Left renal cortex interstitium (tissue), 4 donors: ENCODE results near the gene TPD52L2. TPM values are rescaled to one million over a fixed set of nuclear protein-coding genes. Genes with fewer than 3 reads are reported as not detected.
"Not testable (repeated sequence)": the region's sequence is repeated elsewhere in the genome, so short reads cannot be mapped to it uniquely, and the experiment has no call there.

Experiments
- DNase-seq, 4 donors: peaks; one replicate each; pipeline ENCODE4 v3.0.0-alpha.2; 2013; ENCODE audit warnings: low read depth in 4 of 4, low spot score in 2 of 4, missing footprints in 1 of 4
- polyA plus RNA-seq, 4 donors: library from polyadenylated mRNA; unstranded; fragments of 120-200 nt; gene quantifications; one replicate each; pipeline ENCODE4 v1.2.1, GENCODE V29; 2013; ENCODE audit not compliant: insufficient read length in 4 of 4

TPD52L2 gene
- polyA plus RNA-seq, 4 donors: 82.9 to 96.6 (median 95.2) TPM

DNA sequence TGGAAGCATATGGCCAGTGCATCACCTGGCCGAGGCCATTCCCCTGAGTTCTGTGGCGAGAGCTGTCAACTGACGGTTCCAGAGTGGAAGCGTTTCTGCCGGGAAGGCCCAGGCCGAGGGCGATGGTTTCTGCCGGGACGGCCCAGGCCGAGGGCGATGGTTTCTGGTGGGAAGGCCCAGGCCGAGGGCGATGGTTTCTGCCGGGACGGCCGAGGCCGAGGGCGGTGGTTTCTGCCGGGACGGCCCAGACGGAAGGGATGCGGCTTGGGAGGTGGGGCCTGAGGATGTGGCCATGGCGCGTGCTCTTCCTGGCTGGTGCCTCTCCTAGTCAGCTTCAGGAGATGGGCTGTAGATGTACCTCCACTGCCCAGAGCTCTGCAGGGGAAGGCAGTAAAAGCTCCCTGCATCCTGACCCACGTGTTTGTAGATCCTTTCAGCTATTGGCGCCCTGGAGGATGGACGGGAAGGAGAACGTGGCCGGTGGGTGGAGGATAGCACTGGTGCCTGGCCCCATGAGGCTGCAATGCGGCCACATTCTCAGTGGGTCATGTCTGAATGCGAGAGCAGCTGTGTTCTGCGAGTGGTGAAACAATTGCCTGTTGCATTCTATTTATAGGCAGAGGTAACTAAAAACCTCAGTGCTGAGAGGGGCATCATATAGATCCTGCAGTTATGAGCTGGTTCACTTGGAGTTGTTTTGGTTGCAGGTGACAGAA lies 12.8 kb downstream of the TPD52L2 start:
- no peak for DNase-seq

DNA sequence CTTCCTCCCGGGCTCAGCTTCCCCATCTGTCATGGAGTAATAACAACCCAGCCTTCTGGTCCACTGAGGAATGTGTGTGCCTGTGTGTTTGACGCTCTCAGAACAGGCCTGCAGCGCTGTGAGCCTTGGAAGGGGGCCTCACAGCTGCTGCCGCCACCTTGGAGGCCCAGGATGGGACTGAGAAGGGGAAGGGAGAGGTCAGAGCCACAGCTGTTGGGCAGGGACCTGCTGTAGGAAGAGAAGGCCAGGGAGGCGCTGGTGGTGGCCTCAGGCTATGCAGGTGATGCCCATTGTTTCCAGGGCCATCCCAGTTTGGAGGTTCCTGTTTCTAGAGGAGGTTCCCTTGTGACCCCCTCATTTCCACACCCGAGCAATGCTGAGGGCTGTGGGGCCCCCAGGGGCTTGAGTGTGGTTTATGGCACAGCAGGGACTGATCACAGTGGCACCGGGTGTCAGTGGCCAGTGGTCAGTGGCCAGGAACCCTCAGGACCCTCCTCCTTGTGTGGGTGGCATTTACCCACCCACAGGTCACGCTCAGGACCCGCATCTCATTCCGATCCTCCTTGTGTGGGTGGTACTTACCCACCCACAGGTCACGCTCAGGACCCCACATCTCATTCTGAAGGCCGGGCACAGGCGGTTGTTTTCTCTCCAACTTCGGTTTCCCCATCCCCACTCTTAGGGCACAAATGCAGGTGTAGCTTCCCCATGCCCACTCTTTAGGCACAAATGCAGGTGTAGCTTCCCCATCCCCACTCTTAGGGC lies 14.0 kb downstream of the TPD52L2 start:
- DNase-seq: no peak

DNA sequence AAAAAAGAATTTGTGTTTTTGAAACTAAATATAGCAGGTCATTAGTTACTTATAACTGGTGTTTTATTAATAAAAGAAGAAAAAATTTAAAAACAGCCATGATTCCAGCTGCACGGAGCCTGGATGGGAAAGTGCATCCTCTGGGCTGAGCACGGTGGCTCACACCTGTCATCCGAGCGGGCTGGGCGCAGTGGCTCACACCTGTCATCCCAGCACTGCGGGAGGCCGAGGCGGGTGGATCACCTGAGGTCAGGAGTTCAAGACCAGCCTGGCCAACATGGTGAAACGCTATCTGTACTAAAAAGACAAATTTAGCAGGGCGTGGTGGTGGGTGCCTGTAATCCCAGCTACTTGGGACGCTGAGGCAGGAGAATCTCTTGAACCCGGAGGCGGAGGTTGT lies 15.8 kb downstream of the TPD52L2 start:
- DNase-seq: not testable (repeated sequence)

DNA sequence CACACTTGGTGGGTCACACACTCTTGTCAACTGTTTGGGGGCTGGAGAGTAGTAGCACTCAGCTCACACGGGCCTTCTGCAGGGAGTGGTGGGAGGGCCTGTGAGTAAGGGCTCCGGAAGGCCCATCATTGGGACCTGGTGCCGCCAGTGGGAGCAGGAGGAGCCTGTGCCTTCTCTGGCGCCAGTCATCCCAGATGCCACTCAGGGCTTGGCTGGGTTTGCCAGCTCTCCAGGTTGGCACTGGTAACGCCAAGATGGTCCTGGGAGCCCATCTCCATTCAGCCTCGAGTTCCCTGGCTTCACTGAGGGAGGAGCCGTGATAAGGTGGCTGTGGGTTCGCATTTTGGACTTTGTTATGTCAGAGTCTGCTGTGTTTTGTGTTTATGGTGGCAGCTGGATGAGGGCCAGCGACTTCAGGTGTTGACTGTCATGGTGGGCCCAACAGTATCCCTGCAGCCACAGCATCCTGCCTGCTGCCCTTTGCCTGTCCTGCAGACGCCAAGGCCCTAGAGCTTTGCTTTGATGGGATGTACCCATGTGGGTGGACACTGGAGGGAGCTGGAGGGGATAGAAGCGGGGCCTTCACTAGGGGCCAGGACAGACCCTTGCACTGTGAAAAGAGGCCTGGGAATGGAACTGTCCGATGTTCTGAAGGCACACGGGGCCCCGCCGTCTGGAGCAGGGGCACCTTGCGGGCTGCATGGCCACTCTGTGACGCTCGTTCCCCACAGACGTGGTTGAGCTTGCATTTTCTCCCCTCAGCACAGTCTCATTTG lies 16.6 kb downstream of the TPD52L2 start:
- no peak for DNase-seq

DNA sequence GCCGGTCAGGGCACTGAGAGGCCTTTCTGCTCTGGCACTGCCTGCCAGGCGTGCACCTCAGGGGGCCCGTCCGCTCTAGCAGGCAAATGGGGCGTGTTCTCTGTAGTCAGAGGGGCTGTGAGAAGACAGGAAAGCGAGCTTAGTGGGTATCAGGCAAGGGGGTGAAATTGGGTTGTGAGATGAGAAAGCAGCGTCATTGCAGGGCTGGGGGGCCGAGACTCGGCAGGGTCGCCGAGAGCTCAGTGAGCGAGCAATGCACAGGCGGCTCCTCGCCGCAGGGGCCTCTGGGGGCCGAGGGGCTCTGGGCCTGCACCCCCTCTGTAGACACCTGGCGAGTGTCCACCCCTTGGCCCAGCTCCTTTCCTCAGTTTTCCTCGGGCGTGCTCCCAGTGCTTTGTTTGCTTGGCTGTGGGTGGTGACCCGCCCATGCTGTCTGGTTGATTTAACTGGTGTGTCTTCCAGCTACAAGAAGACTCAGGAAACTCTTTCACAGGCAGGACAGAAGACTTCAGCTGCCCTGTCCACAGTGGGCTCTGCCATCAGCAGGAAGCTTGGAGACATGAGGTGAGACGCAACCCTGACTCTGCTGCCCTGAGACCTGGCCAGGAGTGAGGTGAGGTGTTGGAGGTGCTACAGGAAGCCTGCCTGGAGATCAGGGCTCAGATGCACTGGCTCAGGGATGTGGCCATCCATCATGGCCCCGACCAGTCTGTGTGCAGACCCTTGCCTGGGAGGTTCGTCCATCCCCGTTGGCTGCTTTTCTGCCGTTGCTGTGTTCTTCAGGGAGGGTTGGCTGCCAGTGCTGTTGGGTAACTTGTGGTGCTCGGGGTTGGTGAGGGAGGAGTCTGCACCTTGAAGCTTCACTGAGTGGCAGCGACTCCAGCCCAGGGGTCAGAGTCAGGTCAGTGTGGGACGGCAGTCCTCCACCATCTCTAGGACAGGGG lies 17.5 kb downstream of the TPD52L2 start:
- no peak for DNase-seq

DNA sequence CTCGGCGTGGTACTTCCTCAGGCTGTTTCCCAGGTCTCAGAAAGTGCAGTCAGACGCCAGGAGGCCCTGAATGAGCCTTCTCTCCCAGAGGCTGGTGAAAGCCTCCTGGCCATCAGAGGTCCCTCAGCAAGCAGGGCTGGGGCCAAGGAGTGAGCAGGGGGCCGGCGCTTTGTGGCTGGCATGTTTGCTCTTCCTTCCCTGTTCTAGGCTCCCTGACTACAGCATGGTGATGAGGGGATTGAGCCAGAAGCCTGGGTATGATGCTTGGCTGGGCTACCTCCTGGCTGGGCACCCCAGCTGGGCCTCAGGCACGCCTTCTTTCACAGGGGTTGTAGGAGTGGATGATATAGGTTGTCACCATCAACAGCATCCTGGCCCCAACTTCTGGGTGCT lies 18.1 kb downstream of the TPD52L2 start:
- DNase-seq: no peak

DNA sequence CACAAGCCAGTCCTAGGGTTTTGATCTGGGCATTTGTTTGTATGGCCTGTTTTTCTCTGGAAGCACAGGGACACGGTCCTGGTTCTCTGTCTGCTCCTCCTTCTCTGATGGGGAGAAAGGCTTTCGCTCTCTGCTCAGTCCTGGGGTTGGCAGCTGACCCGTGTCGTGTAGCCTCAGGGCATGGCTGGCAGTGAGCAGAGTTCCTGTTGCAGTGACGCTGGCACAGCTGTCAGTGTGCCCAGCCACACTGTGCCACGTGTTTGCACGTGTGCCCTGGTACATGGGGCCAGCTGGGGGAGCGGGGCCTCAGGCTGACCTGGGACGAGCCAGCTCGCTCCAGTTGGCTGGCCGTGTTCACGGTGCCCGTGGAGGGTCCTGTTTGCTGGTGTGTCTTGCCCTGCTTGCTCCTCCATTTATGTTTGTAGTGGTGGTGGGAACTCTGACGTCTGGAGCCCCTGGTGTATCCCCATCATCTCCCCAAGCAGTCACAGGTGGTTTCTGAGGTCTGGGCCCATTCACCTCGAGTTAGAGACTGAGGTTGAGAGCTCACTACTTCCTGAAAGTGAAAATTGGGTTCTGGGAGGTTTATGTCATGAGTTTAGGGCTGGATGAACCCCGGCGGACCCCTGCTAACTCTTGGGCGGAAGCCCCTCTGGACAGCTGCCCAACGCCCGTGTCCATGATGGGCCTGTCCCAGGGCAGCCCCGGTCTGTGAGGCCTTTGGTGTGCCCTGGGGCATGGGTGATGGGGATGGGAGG lies 19.6 kb downstream of the TPD52L2 start:
- no peak for DNase-seq

DNA sequence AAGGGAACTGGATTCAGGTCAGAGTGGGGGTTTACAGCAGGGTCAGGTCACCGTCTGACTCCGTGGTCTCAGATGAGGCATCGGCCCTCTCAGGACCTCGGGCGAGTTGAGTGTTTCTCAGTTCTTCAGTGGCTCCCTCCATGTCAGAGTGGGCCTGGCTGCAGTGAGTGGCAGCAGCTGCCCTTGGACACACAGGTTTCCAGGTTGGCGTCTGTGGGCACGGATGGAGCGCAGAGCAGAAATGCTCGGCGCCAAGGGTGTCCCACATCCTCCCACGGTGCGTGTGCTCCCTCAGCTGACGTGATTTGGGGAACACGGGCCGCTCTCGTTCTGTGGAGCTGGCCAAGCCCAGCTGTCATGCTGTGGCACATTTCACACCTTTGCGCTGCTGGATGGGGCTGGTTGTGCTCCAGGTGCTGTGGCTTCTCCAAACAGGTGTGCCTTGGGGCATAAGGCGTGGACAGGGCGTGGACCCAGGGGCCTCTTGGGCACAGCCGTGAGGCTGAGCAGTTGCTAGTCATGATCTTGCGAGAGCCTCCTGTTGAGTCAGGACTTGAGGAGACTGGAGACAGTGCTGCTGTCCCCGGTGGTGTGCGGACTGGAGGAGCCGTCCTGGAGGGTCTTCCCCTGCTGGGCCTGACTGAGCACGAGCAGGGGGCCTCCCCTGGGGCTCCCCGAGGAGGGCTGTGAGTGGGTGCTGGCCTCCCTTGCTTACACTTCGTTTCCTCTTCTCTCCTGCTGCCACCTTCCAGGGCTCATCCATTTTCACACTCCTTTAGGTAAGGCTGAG lies 20.4 kb downstream of the TPD52L2 start:
- DNase-seq: no peak

DNA sequence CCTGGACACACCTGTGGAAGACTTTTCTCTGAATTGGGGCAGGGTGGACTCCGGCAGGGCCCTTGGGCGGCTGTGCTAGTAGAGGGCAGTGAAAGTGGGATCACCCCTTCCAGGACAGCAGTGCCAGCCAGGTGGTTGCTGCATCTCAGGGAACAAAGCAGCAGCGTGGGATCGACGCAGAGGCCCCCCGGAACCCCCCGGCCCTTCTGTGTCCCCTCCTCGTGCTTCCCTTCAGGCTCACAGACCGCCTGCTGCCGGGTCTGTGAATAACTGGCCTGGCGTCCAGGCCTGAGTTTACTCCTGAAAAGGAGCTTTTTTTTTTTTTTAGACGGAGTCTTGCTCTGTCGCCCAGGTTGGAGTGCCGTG lies 21.0 kb downstream of the TPD52L2 start:
- no peak for DNase-seq

DNA sequence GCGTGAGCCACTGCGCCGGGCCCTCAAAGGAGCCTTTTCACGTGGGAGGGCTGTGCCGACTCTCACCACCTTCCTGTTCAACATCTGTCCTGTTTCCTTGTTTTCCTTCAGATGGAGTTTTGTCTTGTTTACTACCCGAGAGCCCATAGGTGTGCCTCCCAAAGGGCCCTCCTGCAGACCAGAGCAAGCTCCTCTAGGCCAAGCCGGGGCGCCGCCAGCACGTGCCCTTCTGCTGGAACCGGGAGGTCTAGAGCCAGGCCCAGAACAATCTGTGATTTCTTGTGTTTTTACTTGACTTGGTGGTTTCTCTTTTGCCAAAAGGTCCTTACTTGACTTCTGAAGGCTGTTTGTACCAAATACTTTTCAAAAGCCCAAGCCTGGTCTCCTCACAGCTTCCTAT lies 21.9 kb downstream of the TPD52L2 start:
- no peak for DNase-seq

DNA sequence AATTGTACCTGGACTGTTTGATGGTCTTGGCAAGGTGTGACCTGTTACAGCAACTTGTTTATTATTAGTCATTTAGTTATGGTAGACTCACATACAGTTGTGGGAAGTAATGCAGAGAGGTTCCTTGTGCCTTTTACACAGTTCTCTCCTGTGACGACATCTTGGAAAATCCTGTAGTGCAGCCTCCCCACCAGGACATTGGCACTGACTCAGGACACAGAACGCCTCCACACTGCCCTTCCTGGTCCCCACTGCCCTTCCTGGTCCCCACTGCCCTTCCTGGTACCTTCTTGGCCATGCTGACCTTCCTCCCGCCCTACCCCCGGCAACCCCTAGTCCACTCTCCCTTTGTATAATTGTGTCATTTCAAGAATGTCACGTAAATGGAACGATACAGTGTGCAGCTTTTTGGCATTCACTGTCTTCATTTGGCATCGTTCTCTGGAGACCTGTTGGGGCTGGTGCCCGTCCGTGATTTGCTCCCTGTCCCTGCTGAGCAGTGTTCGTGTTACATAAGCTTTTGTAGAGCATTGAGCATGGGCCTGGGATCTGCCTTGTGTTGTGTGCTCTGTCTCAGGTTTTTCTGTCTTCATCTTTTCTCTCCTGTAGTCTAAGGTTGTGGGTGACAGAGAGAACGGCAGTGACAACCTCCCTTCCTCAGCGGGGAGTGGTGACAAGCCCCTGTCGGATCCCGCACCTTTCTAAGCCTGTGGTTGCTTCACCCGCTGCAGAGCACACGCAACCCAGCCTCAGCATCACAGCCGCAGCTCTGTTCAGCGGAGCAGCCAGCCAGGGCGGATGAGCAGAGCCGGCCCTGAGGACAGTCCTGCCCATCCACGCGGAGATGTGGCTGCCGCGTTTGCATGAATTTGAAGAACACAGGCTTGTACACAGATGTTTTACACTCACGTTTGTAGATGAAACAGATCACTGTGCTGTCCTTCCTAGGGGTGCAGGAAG lies 24.5 kb downstream of the TPD52L2 start:
- DNase-seq: no peak

DNA sequence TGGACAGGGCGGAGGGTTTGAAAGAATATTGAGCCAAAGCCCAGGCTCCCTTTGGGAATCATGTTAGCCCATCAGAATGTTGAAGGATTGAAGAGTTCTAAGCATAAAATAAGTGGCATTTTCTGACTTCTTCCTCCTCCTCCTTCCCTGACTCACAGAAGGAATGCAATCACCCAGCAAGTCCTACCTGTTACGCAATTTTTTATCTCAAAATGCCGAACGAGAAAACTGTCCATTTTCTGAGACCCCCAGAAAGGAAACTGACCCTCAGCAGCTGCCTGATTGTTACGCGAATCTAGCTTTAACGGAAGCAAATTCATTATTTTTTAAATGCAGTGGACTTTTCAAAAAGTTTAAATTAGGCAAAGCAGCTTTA lies 25.1 kb downstream of the TPD52L2 start:
- DNase-seq: no peak

DNA sequence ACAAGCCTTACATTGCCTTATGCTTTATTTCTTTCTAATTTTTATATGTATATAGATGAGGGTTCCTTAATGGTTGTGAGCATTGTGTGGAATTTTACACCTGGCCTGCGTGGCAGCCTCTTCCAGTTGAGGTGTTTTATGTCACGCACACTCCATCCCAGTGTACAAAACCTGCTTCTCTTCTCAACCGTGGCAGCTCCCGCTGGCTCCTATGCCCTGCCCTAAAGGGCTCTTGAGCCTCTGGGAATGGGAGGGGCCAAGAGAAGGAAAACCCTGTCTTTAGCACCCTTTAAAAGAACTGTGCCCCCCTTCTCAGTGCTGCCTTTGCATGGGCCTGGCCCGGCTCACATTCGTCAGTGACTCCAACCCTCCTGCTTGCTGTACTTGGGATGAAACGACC lies 25.5 kb downstream of the TPD52L2 start:
- DNase-seq: no peak

DNA sequence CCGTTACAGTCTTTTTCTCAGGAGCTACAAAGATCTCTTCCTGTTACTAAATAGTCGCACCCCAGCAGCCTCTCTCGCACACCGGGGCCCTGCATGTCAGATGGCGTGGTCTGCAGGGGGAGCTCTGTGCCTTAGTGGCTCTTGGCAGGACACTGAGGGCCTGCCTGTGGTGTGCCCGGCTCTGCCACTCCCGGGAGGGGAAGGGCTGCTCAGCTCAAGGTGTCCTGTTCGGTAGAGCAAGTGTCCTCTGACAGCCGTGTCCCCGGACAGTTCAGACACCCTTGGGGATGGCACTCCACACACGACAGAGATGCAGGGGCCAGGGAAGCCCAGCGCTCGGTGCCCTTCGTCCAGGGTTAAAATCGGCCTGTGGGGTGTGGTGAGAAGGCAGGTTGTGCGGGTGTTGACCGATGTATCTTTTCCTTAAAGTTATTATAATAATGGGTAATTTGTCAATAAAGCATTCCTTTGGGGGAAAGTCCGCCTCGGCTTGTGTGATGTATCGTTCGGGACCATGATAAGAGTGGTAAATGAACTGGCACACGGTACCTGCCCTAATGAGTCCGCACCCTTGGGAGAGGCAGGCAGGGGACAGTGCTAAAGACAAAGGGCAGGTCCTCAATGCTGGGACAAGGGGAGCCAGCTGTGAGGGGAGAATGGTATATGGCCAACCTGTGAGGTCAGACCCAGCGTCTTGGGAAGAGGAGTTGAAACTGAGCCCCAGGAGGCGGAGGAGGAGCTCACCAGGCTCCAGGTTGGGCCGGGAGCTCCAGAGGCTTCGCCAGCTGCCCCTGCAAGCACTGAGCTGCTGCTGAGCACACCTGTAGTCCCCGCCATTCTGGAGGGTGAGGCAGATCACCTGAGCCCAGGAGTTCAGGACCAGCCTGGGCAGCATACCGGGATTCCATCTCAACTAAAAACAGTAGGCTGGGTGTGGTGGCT lies 26.3 kb downstream of the TPD52L2 start:
- DNase-seq: no peak

DNA sequence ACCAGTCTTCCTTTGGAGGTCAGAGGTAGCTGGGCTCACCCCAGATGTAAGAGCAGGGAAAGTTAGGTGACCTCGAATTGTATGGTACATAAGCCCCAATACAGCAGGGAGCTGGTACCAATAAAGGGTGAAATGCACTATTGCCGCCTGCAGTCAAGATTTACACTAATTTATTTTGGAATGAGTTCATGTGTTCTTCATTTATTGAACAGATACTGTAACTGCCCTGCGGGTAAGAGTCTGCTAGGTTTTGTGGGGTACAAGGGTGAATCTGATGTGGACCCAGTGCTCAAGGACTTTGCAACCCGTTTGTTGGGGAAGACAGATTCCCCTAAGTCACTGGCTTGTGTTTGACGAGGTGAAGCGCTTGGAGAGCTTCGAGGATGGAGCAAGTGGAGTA lies 27.3 kb downstream of the TPD52L2 start:
- DNase-seq: no peak

DNA sequence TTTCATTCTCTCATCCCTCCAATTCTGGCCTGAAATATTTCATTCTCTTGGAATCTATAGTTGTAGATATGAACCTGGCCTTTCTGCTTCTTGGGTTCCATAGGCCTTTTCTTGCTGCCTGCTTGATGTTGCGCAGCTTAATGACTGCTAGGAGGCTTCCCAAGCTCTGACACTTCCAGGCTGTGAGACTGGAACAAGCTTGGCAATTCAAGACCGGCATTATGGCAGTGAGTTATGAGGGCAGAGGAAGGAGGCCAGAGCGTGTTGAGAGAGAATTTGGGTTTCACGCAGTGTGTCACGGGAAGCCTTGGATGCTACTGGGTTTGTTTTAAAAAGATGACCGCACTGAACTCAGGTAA lies 28.9 kb downstream of the TPD52L2 start:
- no peak for DNase-seq
